Vagina (tissue), 2 donors: ENCODE measurements around the gene KCTD1. TPM values are rescaled to one million over a fixed set of nuclear protein-coding genes. Genes with fewer than 3 reads are reported as not detected.

ENCODE experiments used
- DNase-seq, 2 donors: peaks; one replicate each; pipeline ENCODE4 v3.0.0-alpha.2; 2017; ENCODE audit errors: extremely low spot score in 2 of 2
- H3K27ac ChIP-seq: fragments of 200-600 bp; sonication (generic); one replicate; pipeline ENCODE4 v1.5.1; 2019
- H3K27me3 ChIP-seq: fragments of 200-600 bp; sonication (generic); one replicate; pipeline ENCODE4 v1.5.1; 2019
- H3K36me3 ChIP-seq, 2 donors: fragments of 200-600 bp; sonication (generic); one replicate each; pipeline ENCODE4 v1.5.1; 2017 to 2019
- H3K4me1 ChIP-seq: fragments of 200-600 bp; sonication (generic); one replicate; pipeline ENCODE4 v1.5.1; 2019
- H3K4me3 ChIP-seq, 2 donors: fragments of 200-600 bp; sonication (generic); 1 replicate in 1 of 2; 2 replicates in 1 of 2; pipeline ENCODE4 v1.5.1; 2016 to 2019
- H3K9me3 ChIP-seq: fragments of 200-600 bp; sonication (generic); one replicate; pipeline ENCODE4 v1.5.1; 2019
- CTCF ChIP-seq, 3 experiments: fragments of 450-650 bp in 2 of 3; fragments of 200-600 bp in 1 of 3; sonication (generic) in 1 of 3; IDR thresholded peaks; one replicate each; pipeline ENCODE4 v1.5.1; 2017 to 2019; ENCODE audit warnings: antibody characterized with exemption in 3 of 3, mild to moderate bottlenecking in 2 of 3, moderate library complexity in 2 of 3
- POLR2A ChIP-seq, 2 donors: fragments of 450-650 bp; IDR thresholded peaks; one replicate each; pipeline ENCODE4 v1.6.1; 2017; ENCODE audit warnings: antibody characterized with exemption in 2 of 2, mild to moderate bottlenecking in 2 of 2, moderate library complexity in 2 of 2
- POLR2AphosphoS5 ChIP-seq, 2 donors: sonication (generic); formaldehyde crosslinking; IDR thresholded peaks; one replicate each; pipeline ENCODE4 v1.9.0; 2017; ENCODE audit warnings: antibody characterized with exemption in 2 of 2, mild to moderate bottlenecking in 2 of 2, low read depth in 1 of 2; ENCODE audit not compliant: insufficient read depth in 1 of 2
- intact Hi-C: fragments of 100-400 bp; cut with DNase I; formaldehyde crosslinking; loops from one replicate; pipeline ENCODE4 v1.15.1; 2023
- total RNA-seq: library from RNA; depleted of rRNA; stranded (reverse); fragments of >200 nt; gene quantifications from one replicate; pipeline ENCODE4 v1.2.3, GENCODE V29; 2016

Gene KCTD1
- total RNA-seq, 1 donor from 2014 or later = 46.9 TPM

GRCh38 chr18:26450989-26451682 is 97.2 kb downstream of the KCTD1 start:
- intact Hi-C loops = no loop called here

GRCh38 chr18:26448714-26449159 is 99.6 kb downstream of the KCTD1 start:
- intact Hi-C loops = no loop called here
- no peaks in the 10 kb centered on the region for H3K9me3 ChIP-seq
- no peak overlapping the region for H3K27ac ChIP-seq
- TF ChIP-seq POLR2A (IDR thresholded peaks at IDR 0.05) (no peak), CTCF (IDR thresholded peaks at IDR 0.05) (no peak), POLR2AphosphoS5 (IDR thresholded peaks at IDR 0.05; ENCODE audit: insufficient read depth in 1 of 2, low read depth in 1 of 2) (no peak)
- no peak for DNase-seq
- no peaks in the 10 kb centered on the region for H3K4me1 ChIP-seq
- H3K27me3 ChIP-seq = no peaks in the 10 kb centered on the region
- H3K4me3 ChIP-seq = no peak overlapping the region
- H3K36me3 ChIP-seq = no peaks in the 10 kb centered on the region

More at GRCh38 chr18:26450989-26451682, 97.2 kb downstream of the KCTD1 start:
- no peak for TF ChIP-seq POLR2AphosphoS5 (IDR thresholded peaks at IDR 0.05; ENCODE audit: insufficient read depth in 1 of 2, low read depth in 1 of 2)
- no peak for TF ChIP-seq POLR2A (IDR thresholded peaks at IDR 0.05)
- TF ChIP-seq CTCF (IDR thresholded peaks at IDR 0.05) = no peak
- H3K4me1 ChIP-seq = no peaks in the 10 kb centered on the region
- peaks cover 0 to 12% of the 10 kb centered on the region in 2 donors for H3K36me3 ChIP-seq
- no peaks in the 10 kb centered on the region for H3K27me3 ChIP-seq
- no peak overlapping the region for H3K4me3 ChIP-seq
- no peak overlapping the region for H3K27ac ChIP-seq
- DNase-seq = no peak
- no peaks in the 10 kb centered on the region for H3K9me3 ChIP-seq

- no peaks in the 10 kb centered on the region for H3K27me3 ChIP-seq
Observed at GRCh38 chr18:26443853-26444252, 104.5 kb downstream of the KCTD1 start.

GRCh38 chr18:26442126-26442525 is 106.2 kb downstream of the KCTD1 start:
- intact Hi-C loops = no loop called here
- no peak for TF ChIP-seq POLR2A (IDR thresholded peaks at IDR 0.05)
- TF ChIP-seq CTCF (IDR thresholded peaks at IDR 0.05) = no peak
- TF ChIP-seq POLR2AphosphoS5 (IDR thresholded peaks at IDR 0.05; ENCODE audit: insufficient read depth in 1 of 2, low read depth in 1 of 2) = no peak
- Histone ChIP-seq H3K4me3 (no peak overlapping the region), H3K9me3 (no peaks in the 10 kb centered on the region), H3K27ac (no peak overlapping the region), H3K4me1 (peaks cover 12% of the 10 kb centered on the region), H3K36me3 (no peaks in the 10 kb centered on the region), H3K27me3 (no peaks in the 10 kb centered on the region)
- DNase-seq = no peak

More at GRCh38 chr18:26443853-26444252, 104.5 kb downstream of the KCTD1 start:
- Histone ChIP-seq H3K9me3 (no peaks in the 10 kb centered on the region), H3K27ac (no peak overlapping the region), H3K36me3 (no peaks in the 10 kb centered on the region), H3K4me3 (no peak overlapping the region), H3K4me1 (peaks cover 12% of the 10 kb centered on the region)
- TF ChIP-seq POLR2AphosphoS5 (IDR thresholded peaks at IDR 0.05; ENCODE audit: insufficient read depth in 1 of 2, low read depth in 1 of 2) = no peak
- TF ChIP-seq CTCF (IDR thresholded peaks at IDR 0.05) = no peak
- TF ChIP-seq POLR2A (IDR thresholded peaks at IDR 0.05) = no peak
- intact Hi-C loops = no loop called here
- no peak for DNase-seq

DNA sequence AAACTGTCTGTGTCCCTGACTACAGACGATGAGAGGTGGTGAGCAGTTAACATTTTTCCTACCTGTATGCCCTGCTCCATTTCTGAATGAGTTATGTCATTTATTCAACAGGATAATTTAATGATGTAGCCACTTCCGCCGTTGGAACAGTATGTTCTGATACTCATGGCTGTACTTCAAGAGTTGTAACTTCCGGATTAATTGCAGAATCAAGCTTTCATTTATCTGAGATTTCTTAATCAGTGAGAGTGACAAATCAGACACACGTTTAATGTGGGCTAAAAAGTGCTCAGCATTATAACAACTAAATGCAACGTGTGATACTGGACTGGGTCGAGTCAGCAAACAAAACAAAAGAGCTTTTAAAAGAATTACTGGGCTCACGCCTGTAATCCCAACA is 107.7 kb downstream of the KCTD1 start:
- Histone ChIP-seq H3K4me1 (peaks cover 12% of the 10 kb centered on the region), H3K27me3 (no peaks in the 10 kb centered on the region), H3K9me3 (no peaks in the 10 kb centered on the region), H3K27ac (no peak overlapping the region), H3K4me3 (no peak overlapping the region), H3K36me3 (no peaks in the 10 kb centered on the region)
- TF ChIP-seq POLR2AphosphoS5 (IDR thresholded peaks at IDR 0.05; ENCODE audit: insufficient read depth in 1 of 2, low read depth in 1 of 2) (peak in 1 of 2 donors; percentile 57), CTCF (IDR thresholded peaks at IDR 0.05) (no peak), POLR2A (IDR thresholded peaks at IDR 0.05) (no peak)
- DNase-seq = no peak
- intact Hi-C loops = no loop called here
